ENCODE data around the gene ZDHHC1.

The ZDHHC1 gene

GRCh38 chr16:67407176-67407787, 9.0 kb downstream of the ZDHHC1 start:
- DNase-seq: no peak

- DNase-seq: no peak
Measured at GRCh38 chr16:67406111-67406971, 9.9 kb downstream of the ZDHHC1 start.

- no peak for DNase-seq
Measured at GRCh38 chr16:67405336-67405735, 10.9 kb downstream of the ZDHHC1 start.

GRCh38 chr16:67404740-67405226, 11.5 kb downstream of the ZDHHC1 start:
- DNase-seq: no peak

GRCh38 chr16:67403976-67404555, 12.2 kb downstream of the ZDHHC1 start:
- no peak for DNase-seq

GRCh38 chr16:67400901-67401300, 15.4 kb downstream of the ZDHHC1 start:
- no peak for DNase-seq

- DNase-seq: peak in 1 of 2 experiments; percentile 18
Measured at GRCh38 chr16:67399749-67400704, 16.2 kb downstream of the ZDHHC1 start.

GRCh38 chr16:67399218-67399733, 17.0 kb downstream of the ZDHHC1 start:
- DNase-seq: no peak

GRCh38 chr16:67398546-67399217, 17.6 kb downstream of the ZDHHC1 start:
- DNase-seq: no peak

- DNase-seq: no peak
Measured at GRCh38 chr16:67397812-67398545, 18.3 kb downstream of the ZDHHC1 start.

GRCh38 chr16:67397036-67397801, 19.1 kb downstream of the ZDHHC1 start:
- no peak for DNase-seq

GRCh38 chr16:67396159-67397035, 19.9 kb downstream of the ZDHHC1 start:
- peak; percentile 48 to 82 for DNase-seq

GRCh38 chr16:67395458-67396158, 20.7 kb downstream of the ZDHHC1 start:
- peak; percentile 65 to 80 for DNase-seq

GRCh38 chr16:67395105-67395457, 21.2 kb downstream of the ZDHHC1 start:
- DNase-seq: no peak

GRCh38 chr16:67394155-67395104, 21.8 kb downstream of the ZDHHC1 start:
- DNase-seq: peak in 1 of 2 experiments; percentile 10

- DNase-seq: no peak
Measured at GRCh38 chr16:67393788-67394154, 22.5 kb downstream of the ZDHHC1 start.

- DNase-seq: peak; percentile 67 to 85
Measured at GRCh38 chr16:67393111-67393787, 23.0 kb downstream of the ZDHHC1 start, which contains the start of gene TPPP3. Gene TPPP3 (minus strand): TSS chr16:67393498. CDS start chr16:67391111, 2,387 bp downstream.
